H1 (cell line): ENCODE measurements around the gene ZNF528. TPM values are rescaled to one million over a fixed set of nuclear protein-coding genes. Genes with fewer than 3 reads are reported as not detected.
A peak's percentile ranks its signal among the peaks of the same experiment; 100 is the strongest.

Source experiments
- CTCF ChIA-PET: fragments of 300-600 bp; sonication (Branson Sonifier 250); formaldehyde crosslinking; loops from one replicate; lab custom pipeline; 2021; ENCODE audit not compliant: partially characterized antibody; lab: Charles Lee
- POLR2A ChIA-PET: fragments of 300-600 bp; sonication (Branson Sonifier 250); formaldehyde crosslinking; loops from one replicate; lab custom pipeline; 2021; ENCODE audit warnings: inconsistent platforms; ENCODE audit not compliant: partially characterized antibody; lab: Charles Lee
- DNase-seq, 2 experiments: peaks; one replicate each; pipeline versions ENCODE4 v3.0.0 to v3.0.0-alpha.2; 2010 to 2022; ENCODE audit warnings: low spot score in 2 of 2, low read depth in 1 of 2, mixed read lengths in 1 of 2
- FAIRE-seq: peaks from 2 replicates; lab custom pipeline; 2011; peaks lifted over from hg19 to GRCh38; lab: Jason Lieb, UNC
- H2AFZ ChIP-seq: 2 replicates; pipeline ENCODE4 v1.8.1; 2012; ENCODE audit warnings: low read length, inconsistent platforms
- H2AK5ac ChIP-seq: 2 replicates; pipeline ENCODE4 v1.6.1; 2013; ENCODE audit warnings: low read depth, low read length
- H2BK120ac ChIP-seq: replicated peaks from 2 replicates; pipeline ENCODE3; 2013; ENCODE audit warnings: low read depth, low read length, inconsistent platforms
- H2BK12ac ChIP-seq: 2 replicates; pipeline ENCODE4 v1.6.1; 2013; ENCODE audit warnings: low read depth, low read length
- H2BK15ac ChIP-seq: 2 replicates; pipeline ENCODE4 v1.6.1; 2013; ENCODE audit warnings: low read length
- H2BK20ac ChIP-seq: 2 replicates; pipeline ENCODE4 v1.6.1; 2013; ENCODE audit warnings: low read length
- H2BK5ac ChIP-seq: 2 replicates; pipeline ENCODE4 v1.6.1; 2013; ENCODE audit warnings: low read depth, low read length
- H3K14ac ChIP-seq: 2 replicates; pipeline ENCODE4 v1.6.1; 2013; ENCODE audit warnings: inconsistent platforms; ENCODE audit not compliant: insufficient read length
- H3K18ac ChIP-seq: 2 replicates; pipeline ENCODE4 v1.6.1; 2013; ENCODE audit warnings: low read length; ENCODE audit errors: extremely low read depth
- H3K23ac ChIP-seq: 2 replicates; pipeline ENCODE4 v1.6.1; 2013; ENCODE audit warnings: inconsistent platforms; ENCODE audit not compliant: insufficient read length
- H3K23me2 ChIP-seq: 2 replicates; pipeline ENCODE4 v1.6.1; 2013; ENCODE audit warnings: low read depth, low read length
- H3K27ac ChIP-seq: 2 replicates; pipeline ENCODE4 v1.6.1; 2011; ENCODE audit warnings: low read depth, low read length, inconsistent platforms
- H3K27me3 ChIP-seq, 4 experiments: replicated peaks in 1 of 4; 1 replicate in 1 of 4; 2 replicates in 3 of 4; pipeline versions ENCODE4 v1.6.1 to v1.8.1; 2011 to 2013; ENCODE audit warnings: low read length in 3 of 4, mild to moderate bottlenecking in 3 of 4, inconsistent platforms in 2 of 4, mixed read lengths in 2 of 4, moderate library complexity in 1 of 4; ENCODE audit not compliant: control insufficient read depth in 3 of 4, insufficient read depth in 3 of 4; ENCODE audit errors: extremely low read depth in 1 of 4
- H3K36me3 ChIP-seq, 4 experiments: 2 replicates each; pipeline versions ENCODE4 v1.6.1 to v1.8.1; 2011 to 2013; ENCODE audit warnings: mild to moderate bottlenecking in 4 of 4, low read length in 3 of 4, moderate library complexity in 2 of 4, control low read depth in 1 of 4, inconsistent platforms in 1 of 4; ENCODE audit not compliant: insufficient read depth in 4 of 4, control insufficient read depth in 2 of 4
- H3K4ac ChIP-seq: replicated peaks from 2 replicates; pipeline ENCODE3; 2013; ENCODE audit warnings: low read length, low read depth, mixed read lengths, inconsistent platforms; ENCODE audit not compliant: insufficient read length
- H3K4me1 ChIP-seq, 4 experiments: replicated peaks in 1 of 4; 1 replicate in 1 of 4; 2 replicates in 3 of 4; pipeline versions ENCODE4 v1.6.1 to v1.8.1; 2011 to 2013; ENCODE audit warnings: low read length in 3 of 4, inconsistent platforms in 2 of 4, mixed read lengths in 1 of 4; ENCODE audit not compliant: insufficient read depth in 4 of 4, control insufficient read depth in 3 of 4
- H3K4me2 ChIP-seq, 2 experiments: 2 replicates each; pipeline versions ENCODE4 v1.6.1 to v1.8.1; 2011 to 2013; ENCODE audit warnings: low read depth in 2 of 2, low read length in 2 of 2, control low read depth in 1 of 2, inconsistent platforms in 1 of 2, mild to moderate bottlenecking in 1 of 2; ENCODE audit not compliant: insufficient read depth in 1 of 2
- H3K4me3 ChIP-seq, 4 experiments: fragments of 200-600, 300-600 bp in 1 of 4; sonication (generic), shearing (Covaris generic), sonication (Bioruptor Twin) in 1 of 4; 2 replicates each; pipeline versions ENCODE4 v1.5.1 to v1.8.1; 2011 to 2016; ENCODE audit warnings: low read length in 4 of 4, low read depth in 3 of 4, control low read depth in 2 of 4, inconsistent platforms in 2 of 4, mild to moderate bottlenecking in 2 of 4, mixed read lengths in 1 of 4, moderate library complexity in 1 of 4; ENCODE audit not compliant: insufficient read depth in 2 of 4; ENCODE audit errors: extremely low read depth in 1 of 4
- H3K56ac ChIP-seq: replicated peaks from 2 replicates; pipeline ENCODE3; 2013; ENCODE audit warnings: low read depth, mild to moderate bottlenecking, mixed read lengths, low read length, inconsistent platforms; ENCODE audit not compliant: insufficient read length
- H3K79me1 ChIP-seq: 2 replicates; pipeline ENCODE4 v1.6.1; 2013; ENCODE audit warnings: low read depth, low read length, control low read depth
- H3K79me2 ChIP-seq, 2 experiments: 2 replicates each; pipeline versions ENCODE4 v1.6.1 to v1.8.1; 2012 to 2013; ENCODE audit warnings: low read length in 2 of 2, mild to moderate bottlenecking in 2 of 2, inconsistent platforms in 1 of 2; ENCODE audit not compliant: insufficient read depth in 2 of 2, control insufficient read depth in 1 of 2
- H3K9ac ChIP-seq, 4 experiments: replicated peaks in 1 of 4; 1 replicate in 1 of 4; 2 replicates in 3 of 4; pipeline versions ENCODE4 v1.6.1 to v1.8.1; 2011 to 2013; ENCODE audit warnings: low read depth in 3 of 4, low read length in 3 of 4, control low read depth in 2 of 4, mild to moderate bottlenecking in 2 of 4, moderate library complexity in 2 of 4, inconsistent platforms in 1 of 4; ENCODE audit errors: extremely low read depth in 1 of 4
- H3K9me3 ChIP-seq, 2 experiments: 2 replicates each; pipeline versions ENCODE4 v1.6.1 to v1.8.1; 2012 to 2013; ENCODE audit warnings: mild to moderate bottlenecking in 2 of 2, moderate library complexity in 2 of 2, control low read depth in 1 of 2, inconsistent platforms in 1 of 2, low read depth in 1 of 2, low read length in 1 of 2, mixed read lengths in 1 of 2; ENCODE audit not compliant: insufficient read depth in 2 of 2
- H4K20me1 ChIP-seq, 2 experiments: replicated peaks in 1 of 2; 2 replicates each; pipeline versions ENCODE3 to v1.8.1; 2011 to 2013; ENCODE audit warnings: inconsistent platforms in 2 of 2, low read length in 2 of 2, mild to moderate bottlenecking in 1 of 2; ENCODE audit not compliant: insufficient read depth in 2 of 2, control insufficient read depth in 1 of 2
- H4K5ac ChIP-seq: 2 replicates; pipeline ENCODE4 v1.6.1; 2013; ENCODE audit warnings: low read length, low read depth, mixed read lengths, inconsistent platforms; ENCODE audit not compliant: insufficient read length
- H4K8ac ChIP-seq: 2 replicates; pipeline ENCODE4 v1.8.0; 2013; ENCODE audit warnings: mild to moderate bottlenecking, moderate library complexity, low read length, inconsistent platforms; ENCODE audit not compliant: insufficient read depth; ENCODE audit errors: extremely low read depth
- H4K91ac ChIP-seq: replicated peaks from 2 replicates; pipeline ENCODE3; 2013; ENCODE audit warnings: low read length, mixed read lengths, inconsistent platforms; ENCODE audit not compliant: insufficient read length
- ATF3 ChIP-seq: IDR thresholded peaks from 2 replicates; pipeline ENCODE4 v1.6.1; 2011; ENCODE audit warnings: low read depth, mild to moderate bottlenecking, low read length; ENCODE audit not compliant: insufficient read depth
- BRCA1 ChIP-seq: IDR thresholded peaks from 2 replicates; pipeline ENCODE4 v1.6.1; 2012; ENCODE audit warnings: low read depth, low read length, improper control_type of control experiment
- CREB1 ChIP-seq: IDR thresholded peaks from 2 replicates; pipeline ENCODE4 v1.6.1; 2012; ENCODE audit warnings: inconsistent platforms
- JUND ChIP-seq: IDR thresholded peaks from 2 replicates; pipeline ENCODE4 v1.6.1; 2011; ENCODE audit warnings: mild to moderate bottlenecking, improper control_type of control experiment, low read length
- KDM1A ChIP-seq: fragments of 200-600, 300-600 bp; sonication (generic); IDR thresholded peaks from 2 replicates; pipeline ENCODE4 v1.7.1; 2016; ENCODE audit warnings: mild to moderate bottlenecking, low read length, borderline replicate concordance
- SP4 ChIP-seq: IDR thresholded peaks from 2 replicates; pipeline ENCODE4 v1.6.1; 2012; ENCODE audit warnings: low read length, inconsistent platforms
- WGBS, 2 experiments: shearing (Covaris generic) in 1 of 2; methylation state at CpG; one replicate each; pipeline versions ENCODE4 v1.1.6 to v1.1.7; 2013 to 2015; ENCODE audit warnings: low lambda C conversion rate in 2 of 2, mixed read lengths in 2 of 2, inconsistent platforms in 1 of 2, low coverage in 1 of 2, missing lambda C conversion rate in 1 of 2; ENCODE audit not compliant: insufficient replicate concordance in 2 of 2, insufficient coverage in 1 of 2, insufficient read length in 1 of 2; ENCODE audit errors: extremely low coverage in 1 of 2, missing lambda C conversion rate in 1 of 2; 5-methylcytosine and 5-hydroxymethylcytosine counted together
- polyA plus RNA-seq, 7 experiments: library from polyadenylated mRNA; depleted of rRNA in 3 of 7; stranded (reverse) in 5 of 7; unstranded in 2 of 7; fragments of >200 nt in 5 of 7; fragments of 200-250 nt in 2 of 7; gene quantifications; 1 replicate in 5 of 7; 2 replicates in 1 of 7; 4 replicates in 1 of 7; pipeline versions ENCODE4 v1.2.1 to v1.2.3, GENCODE V29; 2011 to 2013; ENCODE audit warnings: missing spikeins in 2 of 7, mixed read lengths in 2 of 7
- total RNA-seq: library from RNA; stranded (reverse); fragmentation: NEBNext Ultra II Directional; extraction: Animal tissue kit (Norgen Biotek cat#: 25700); gene quantifications from 2 replicates; pipeline ENCODE4 v1.2.1, GENCODE V29; 2021
- TF ChIP-seq, protein P1 (sequence below): IDR thresholded peaks from 2 replicates; pipeline ENCODE4 v1.6.1; 2012; ENCODE audit warnings: inconsistent platforms
- TF ChIP-seq, protein P2 (sequence below): IDR thresholded peaks from 2 replicates; pipeline ENCODE4 v1.6.1; 2012; ENCODE audit warnings: low read length, inconsistent platforms

ZNF528 gene
- total and polyA plus RNA-seq, 2 of the 8 experiments (the other 6 are each of a cell fraction or from before 2014, with no cell fraction given), result 0.58 to 4.2 TPM

DNA sequence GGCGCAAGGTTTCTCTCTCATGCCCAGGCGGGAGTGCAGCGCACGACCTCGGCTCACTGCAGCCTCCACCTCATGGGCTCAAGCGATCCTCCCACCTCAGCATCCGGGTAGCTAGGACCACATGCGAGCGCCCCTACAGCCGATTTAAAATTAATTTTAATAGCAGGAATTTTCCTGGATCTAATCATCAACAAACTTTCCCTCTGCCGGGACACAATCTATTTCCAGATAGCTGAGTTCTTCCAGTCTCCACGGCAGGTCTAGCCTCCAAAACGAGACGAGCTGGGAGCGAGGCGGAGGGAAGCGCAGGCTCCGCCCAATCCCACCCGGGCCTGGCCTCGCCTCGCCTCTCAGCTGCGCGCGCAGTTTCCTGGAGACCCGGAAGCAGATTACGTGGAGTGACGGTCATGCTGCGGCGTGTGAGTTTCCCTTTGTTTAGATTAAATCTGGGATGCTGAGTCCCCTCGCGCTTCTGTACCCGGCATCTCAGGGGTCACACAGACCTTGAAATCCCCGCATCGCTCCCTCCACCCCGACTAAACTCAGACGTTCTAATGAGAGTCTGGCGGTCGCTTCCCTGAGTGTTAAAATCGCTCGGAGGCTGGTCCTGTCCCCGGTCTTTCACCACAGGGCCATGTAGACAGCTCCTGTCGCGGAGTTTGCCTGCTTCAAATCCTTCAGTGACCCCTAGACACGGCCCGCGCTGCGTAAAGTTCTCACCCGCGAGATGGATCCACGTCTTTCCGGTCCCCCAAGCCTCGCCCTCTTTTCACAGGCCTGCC lies 27.9 kb upstream of the ZNF528 start, which contains the start of gene ZNF880:
ZNF880 (plus strand) TSS at position 365 of the 782 bp plus-strand sequence; CDS start at position 408, 43 bp downstream.
- Histone ChIP-seq H3K4me3 (peak within 1 kb of the TSS; percentile 88 to 96 (median 91)), H4K8ac (peak within 1 kb of the TSS; percentile 92), H4K20me1 (no peaks in the 10 kb centered on the region), H4K5ac (peak within 1 kb of the TSS; percentile 72), H3K14ac (no peak within 1 kb of the TSS), H3K23me2 (peaks cover 5% of the 10 kb centered on the region; the same call in 1 of the 2 replicates), H2AFZ (peak within 1 kb of the TSS; percentile 72), H3K27ac (peak within 1 kb of the TSS; percentile 91), H2BK12ac (peak within 1 kb of the TSS; percentile 21; the same call in 1 of the 2 replicates), H4K91ac (peak within 1 kb of the TSS; percentile 47), H3K23ac (no peak within 1 kb of the TSS), H3K36me3 (peaks cover 2 to 44% (median 24%) of the 10 kb centered on the region in 4 experiments; a peak in 7 of 8 replicates), H3K9ac (peak within 1 kb of the TSS; percentile 82 to 98 (median 94)), H3K18ac (peak within 1 kb of the TSS; percentile 83), H2BK5ac (peak within 1 kb of the TSS; percentile 95), H2BK120ac (peak within 1 kb of the TSS; percentile 38), H2BK15ac (no peak within 1 kb of the TSS), H3K79me2 (peaks cover 0 to 16% of the 10 kb centered on the region in 2 experiments; a peak in 3 of 4 replicates), H2AK5ac (no peak within 1 kb of the TSS; the same call in 1 of the 2 replicates), H3K4me1 (no peaks in the 10 kb centered on the region), H2BK20ac (no peak within 1 kb of the TSS), H3K9me3 (peaks cover 24 to 35% of the 10 kb centered on the region in 2 experiments), H3K56ac (peak within 1 kb of the TSS; percentile 93), H3K27me3 (no peaks in the 10 kb centered on the region), H3K79me1 (peaks cover 2% of the 10 kb centered on the region; the same call in 1 of the 2 replicates), H3K4me2 (peak within 1 kb of the TSS; percentile 79 to 88), H3K4ac (peak within 1 kb of the TSS; percentile 41)
- FAIRE-seq (no peak), DNase-seq (peak; percentile 69 to 71)
- ChIA-PET POLR2A (interaction anchor here (0.7 to 1.4 kb wide), 13 partner anchors 9 to 290 kb away, joined by 3 to 7 read pairs (median 4); partner anchors contain the start of genes ZNF578 and ZNF766), CTCF (interaction anchor here (0.8 to 1.3 kb wide), 3 partner anchors 14 to 95 kb away, joined by 3 to 5 read pairs (median 4); no protein-coding TSS in a partner anchor)
- 9% methylated on average over 49 of the region's 52 CpGs; no CpG with 5 or more reads in 1 of the 2 experiments for WGBS, 2 experiments
- no peak for TF ChIP-seq JUND
- TF ChIP-seq ATF3, result no peak
- TF ChIP-seq, protein P1, sequence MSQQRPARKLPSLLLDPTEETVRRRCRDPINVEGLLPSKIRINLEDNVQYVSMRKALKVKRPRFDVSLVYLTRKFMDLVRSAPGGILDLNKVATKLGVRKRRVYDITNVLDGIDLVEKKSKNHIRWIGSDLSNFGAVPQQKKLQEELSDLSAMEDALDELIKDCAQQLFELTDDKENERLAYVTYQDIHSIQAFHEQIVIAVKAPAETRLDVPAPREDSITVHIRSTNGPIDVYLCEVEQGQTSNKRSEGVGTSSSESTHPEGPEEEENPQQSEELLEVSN, result peak; percentile 90
- TF ChIP-seq SP4, result no peak
- TF ChIP-seq, protein P2, sequence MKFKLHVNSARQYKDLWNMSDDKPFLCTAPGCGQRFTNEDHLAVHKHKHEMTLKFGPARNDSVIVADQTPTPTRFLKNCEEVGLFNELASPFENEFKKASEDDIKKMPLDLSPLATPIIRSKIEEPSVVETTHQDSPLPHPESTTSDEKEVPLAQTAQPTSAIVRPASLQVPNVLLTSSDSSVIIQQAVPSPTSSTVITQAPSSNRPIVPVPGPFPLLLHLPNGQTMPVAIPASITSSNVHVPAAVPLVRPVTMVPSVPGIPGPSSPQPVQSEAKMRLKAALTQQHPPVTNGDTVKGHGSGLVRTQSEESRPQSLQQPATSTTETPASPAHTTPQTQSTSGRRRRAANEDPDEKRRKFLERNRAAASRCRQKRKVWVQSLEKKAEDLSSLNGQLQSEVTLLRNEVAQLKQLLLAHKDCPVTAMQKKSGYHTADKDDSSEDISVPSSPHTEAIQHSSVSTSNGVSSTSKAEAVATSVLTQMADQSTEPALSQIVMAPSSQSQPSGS, result no peak
- TF ChIP-seq BRCA1, result no peak
- peak; percentile 28; the same call in 1 of the 2 replicates for TF ChIP-seq CREB1
- TF ChIP-seq KDM1A, result no peak
